OCI-LY1 (cell line): ENCODE measurements around the gene KCNIP4.

ENCODE experiments used
- CTCF ChIP-seq: fragments of 200-600 bp; sonication (generic), shearing (Covaris generic); IDR thresholded peaks from 2 replicates; pipeline ENCODE4 v1.5.1; 2017; ENCODE audit warnings: mild to moderate bottlenecking, antibody characterized with exemption, low read length, moderate library complexity, mixed read lengths
- EZH2 ChIP-seq: fragments of 200-600 bp; sonication (generic), shearing (Covaris generic); IDR thresholded peaks from 2 replicates; pipeline ENCODE4 v1.8.0; 2017; ENCODE audit warnings: borderline replicate concordance, mixed run types, mild to moderate bottlenecking, antibody characterized with exemption, low read length, moderate library complexity, mixed read lengths

DNA sequence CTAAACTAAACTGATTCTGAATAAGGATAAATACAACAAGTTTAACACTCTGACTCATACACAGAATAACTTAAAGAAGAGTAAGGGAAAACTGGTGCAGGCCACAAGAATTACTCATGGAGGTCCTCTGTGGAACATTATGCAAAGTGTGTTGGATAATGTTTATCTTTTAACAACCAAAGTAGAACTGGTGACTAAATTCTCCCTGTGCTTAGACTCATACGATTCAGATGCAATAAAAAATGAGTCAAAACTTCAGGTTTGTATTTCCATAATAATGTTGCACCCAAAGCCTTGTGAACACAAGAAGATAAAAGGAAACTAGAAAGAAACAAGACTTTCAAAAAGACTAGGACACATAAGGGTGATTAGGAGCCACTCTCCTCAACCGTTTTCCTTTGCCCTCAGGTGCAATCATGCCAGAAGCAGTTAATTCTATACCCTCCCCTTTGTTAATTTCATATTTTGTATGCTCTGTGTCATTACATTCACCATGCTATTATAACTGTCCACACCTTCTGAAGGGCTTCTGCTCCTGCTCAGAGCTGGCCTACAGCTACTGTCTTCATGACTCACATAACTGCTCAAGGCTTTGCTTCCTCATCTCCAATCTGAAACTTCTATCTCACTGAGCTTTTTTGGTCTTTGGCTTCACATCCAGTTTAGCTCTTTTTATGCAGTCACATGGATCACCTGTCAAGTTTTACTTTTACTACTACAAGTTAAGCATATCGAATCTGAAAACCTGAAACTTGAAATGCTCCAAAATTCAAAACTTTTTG, 60.2 kb downstream of the KCNIP4 start:
- TF ChIP-seq CTCF (no peak), EZH2 (no peak)
